Activated naive CD8-positive, alpha-beta T cell treated with anti-CD3 and anti-CD28 coated beads for 36 hours (primary cell): ENCODE results near the gene OR2AT4. TPM values are rescaled to one million over a fixed set of nuclear protein-coding genes. Genes with fewer than 3 reads are reported as not detected.

Experiments
- DNase-seq: peaks from one replicate; pipeline ENCODE4 v3.0.0; 2021
- H3K27ac Mint-ChIP-seq: one replicate; pipeline ENCODE4 v1.8.0; 2022; ENCODE audit warnings: mild to moderate bottlenecking, moderate library complexity, mixed read lengths
- H3K27me3 Mint-ChIP-seq: one replicate; pipeline ENCODE4 v1.8.0; 2022; ENCODE audit warnings: mild to moderate bottlenecking, mixed read lengths
- H3K36me3 Mint-ChIP-seq: one replicate; pipeline ENCODE4 v1.8.0; 2021; ENCODE audit warnings: mild to moderate bottlenecking, mixed read lengths
- H3K4me1 Mint-ChIP-seq: one replicate; pipeline ENCODE4 v1.8.0; 2021; ENCODE audit warnings: mixed read lengths
- H3K4me3 Mint-ChIP-seq: one replicate; pipeline ENCODE4 v1.8.0; 2022; ENCODE audit warnings: mild to moderate bottlenecking, moderate library complexity, mixed read lengths
- H3K9me3 Mint-ChIP-seq: one replicate; pipeline ENCODE4 v1.8.0; 2022; ENCODE audit warnings: mixed read lengths
- total RNA-seq, 2 experiments: library from RNA; stranded (reverse); gene quantifications; one replicate each; pipeline ENCODE4 v1.2.3, GENCODE V29; 2021

OR2AT4 gene
- total RNA-seq, 2 experiments from 2014 or later, result not detected

GRCh38 chr11:75087319-75088305 is 9.1 kb downstream of the OR2AT4 start:
- H3K36me3 Mint-ChIP-seq, result no peaks in the 10 kb centered on the region
- no peaks in the 10 kb centered on the region for H3K4me1 Mint-ChIP-seq
- peaks cover 12% of the 10 kb centered on the region for H3K9me3 Mint-ChIP-seq
- DNase-seq, result no peak
- H3K27me3 Mint-ChIP-seq, result peaks cover 33% of the 10 kb centered on the region
- no peak overlapping the region for H3K27ac Mint-ChIP-seq
- H3K4me3 Mint-ChIP-seq, result no peak overlapping the region

GRCh38 chr11:75084883-75085282 is 11.8 kb downstream of the OR2AT4 start:
- H3K4me1 Mint-ChIP-seq, result no peaks in the 10 kb centered on the region
- H3K9me3 Mint-ChIP-seq, result no peaks in the 10 kb centered on the region
- no peaks in the 10 kb centered on the region for H3K36me3 Mint-ChIP-seq
- H3K27me3 Mint-ChIP-seq, result peaks cover 30% of the 10 kb centered on the region
- H3K27ac Mint-ChIP-seq, result no peak overlapping the region
- H3K4me3 Mint-ChIP-seq, result no peak overlapping the region
- no peak for DNase-seq

- Mint-ChIP-seq H3K4me1 (no peaks in the 10 kb centered on the region), H3K36me3 (no peaks in the 10 kb centered on the region), H3K27me3 (peaks cover 33% of the 10 kb centered on the region), H3K27ac (no peak overlapping the region), H3K4me3 (no peak overlapping the region), H3K9me3 (no peaks in the 10 kb centered on the region)
- no peak for DNase-seq
Observed at GRCh38 chr11:75083217-75083605, 13.5 kb downstream of the OR2AT4 start.

- H3K4me3 Mint-ChIP-seq, result no peak overlapping the region
- H3K36me3 Mint-ChIP-seq, result no peaks in the 10 kb centered on the region
- no peak for DNase-seq
- H3K27me3 Mint-ChIP-seq, result peaks cover 34% of the 10 kb centered on the region
- H3K4me1 Mint-ChIP-seq, result no peaks in the 10 kb centered on the region
- no peak overlapping the region for H3K27ac Mint-ChIP-seq
- no peaks in the 10 kb centered on the region for H3K9me3 Mint-ChIP-seq
Observed at GRCh38 chr11:75082601-75083216, 14.0 kb downstream of the OR2AT4 start.

GRCh38 chr11:75079546-75079945 is 17.1 kb downstream of the OR2AT4 start:
- Mint-ChIP-seq H3K4me1 (no peaks in the 10 kb centered on the region), H3K4me3 (no peak overlapping the region), H3K27ac (no peak overlapping the region), H3K36me3 (no peaks in the 10 kb centered on the region), H3K27me3 (peaks cover 31% of the 10 kb centered on the region), H3K9me3 (no peaks in the 10 kb centered on the region)
- no peak for DNase-seq

- no peak for DNase-seq
Observed at GRCh38 chr11:75078233-75078632, 18.4 kb downstream of the OR2AT4 start.

GRCh38 chr11:75077316-75077715 is 19.4 kb downstream of the OR2AT4 start:
- Mint-ChIP-seq H3K27ac (no peak overlapping the region), H3K4me3 (no peak overlapping the region), H3K4me1 (no peaks in the 10 kb centered on the region), H3K27me3 (peaks cover 23% of the 10 kb centered on the region), H3K36me3 (no peaks in the 10 kb centered on the region), H3K9me3 (no peaks in the 10 kb centered on the region)
- DNase-seq, result no peak

More at GRCh38 chr11:75078233-75078632, 18.4 kb downstream of the OR2AT4 start:
- Mint-ChIP-seq H3K9me3 (no peaks in the 10 kb centered on the region), H3K36me3 (no peaks in the 10 kb centered on the region), H3K27me3 (peaks cover 23% of the 10 kb centered on the region), H3K4me3 (no peak overlapping the region), H3K27ac (no peak overlapping the region), H3K4me1 (no peaks in the 10 kb centered on the region)

- H3K27me3 Mint-ChIP-seq, result peaks cover 22% of the 10 kb centered on the region
- no peak for DNase-seq
Observed at GRCh38 chr11:75076671-75077070, 20.0 kb downstream of the OR2AT4 start.

GRCh38 chr11:75073459-75074190 is 23.1 kb downstream of the OR2AT4 start:
- H3K9me3 Mint-ChIP-seq, result peaks cover under 1% of the 10 kb centered on the region
- no peak overlapping the region for H3K4me3 Mint-ChIP-seq
- no peak for DNase-seq
- H3K4me1 Mint-ChIP-seq, result no peaks in the 10 kb centered on the region
- H3K27me3 Mint-ChIP-seq, result peaks cover 26% of the 10 kb centered on the region
- no peak overlapping the region for H3K27ac Mint-ChIP-seq
- no peaks in the 10 kb centered on the region for H3K36me3 Mint-ChIP-seq

More at GRCh38 chr11:75076671-75077070, 20.0 kb downstream of the OR2AT4 start:
- H3K27ac Mint-ChIP-seq, result no peak overlapping the region
- no peaks in the 10 kb centered on the region for H3K36me3 Mint-ChIP-seq
- H3K9me3 Mint-ChIP-seq, result no peaks in the 10 kb centered on the region
- no peaks in the 10 kb centered on the region for H3K4me1 Mint-ChIP-seq
- no peak overlapping the region for H3K4me3 Mint-ChIP-seq

- Mint-ChIP-seq H3K4me3 (no peak overlapping the region), H3K36me3 (no peaks in the 10 kb centered on the region), H3K4me1 (no peaks in the 10 kb centered on the region), H3K9me3 (peaks cover 4% of the 10 kb centered on the region), H3K27me3 (peaks cover 23% of the 10 kb centered on the region), H3K27ac (no peak overlapping the region)
- no peak for DNase-seq
Observed at GRCh38 chr11:75072582-75072981, 24.1 kb downstream of the OR2AT4 start.

GRCh38 chr11:75069473-75069872 is 27.2 kb downstream of the OR2AT4 start:
- H3K9me3 Mint-ChIP-seq, result peaks cover 4% of the 10 kb centered on the region
- no peak overlapping the region for H3K4me3 Mint-ChIP-seq
- H3K27me3 Mint-ChIP-seq, result peaks cover 20% of the 10 kb centered on the region
- no peaks in the 10 kb centered on the region for H3K4me1 Mint-ChIP-seq
- DNase-seq, result no peak
- H3K27ac Mint-ChIP-seq, result no peak overlapping the region
- H3K36me3 Mint-ChIP-seq, result no peaks in the 10 kb centered on the region

GRCh38 chr11:75068993-75069392 is 27.7 kb downstream of the OR2AT4 start:
- H3K9me3 Mint-ChIP-seq, result peaks cover 4% of the 10 kb centered on the region
- DNase-seq, result no peak
- peaks cover 19% of the 10 kb centered on the region for H3K27me3 Mint-ChIP-seq

GRCh38 chr11:75068559-75068958 is 28.1 kb downstream of the OR2AT4 start:
- no peak overlapping the region for H3K27ac Mint-ChIP-seq
- peaks cover 19% of the 10 kb centered on the region for H3K27me3 Mint-ChIP-seq
- no peaks in the 10 kb centered on the region for H3K36me3 Mint-ChIP-seq
- peaks cover 4% of the 10 kb centered on the region for H3K9me3 Mint-ChIP-seq
- H3K4me3 Mint-ChIP-seq, result no peak overlapping the region
- no peaks in the 10 kb centered on the region for H3K4me1 Mint-ChIP-seq
- DNase-seq, result no peak

More at GRCh38 chr11:75068993-75069392, 27.7 kb downstream of the OR2AT4 start:
- Mint-ChIP-seq H3K4me1 (no peaks in the 10 kb centered on the region), H3K27ac (no peak overlapping the region), H3K36me3 (no peaks in the 10 kb centered on the region), H3K4me3 (no peak overlapping the region)

- Mint-ChIP-seq H3K27ac (no peak overlapping the region), H3K27me3 (peaks cover 17% of the 10 kb centered on the region), H3K9me3 (peaks cover 4% of the 10 kb centered on the region), H3K4me3 (no peak overlapping the region), H3K36me3 (no peaks in the 10 kb centered on the region), H3K4me1 (no peaks in the 10 kb centered on the region)
- no peak for DNase-seq
Observed at GRCh38 chr11:75066061-75066460, 30.6 kb downstream of the OR2AT4 start.

GRCh38 chr11:75063741-75064314 is 32.8 kb downstream of the OR2AT4 start:
- no peak overlapping the region for H3K4me3 Mint-ChIP-seq
- no peaks in the 10 kb centered on the region for H3K36me3 Mint-ChIP-seq
- H3K9me3 Mint-ChIP-seq, result peaks cover 4% of the 10 kb centered on the region
- peaks cover 12% of the 10 kb centered on the region for H3K27me3 Mint-ChIP-seq
- H3K27ac Mint-ChIP-seq, result no peak overlapping the region
- H3K4me1 Mint-ChIP-seq, result no peaks in the 10 kb centered on the region
- no peak for DNase-seq
